ENCODE measurements around the gene PCCA. TPM values are rescaled to one million over a fixed set of nuclear protein-coding genes. Genes with fewer than 3 reads are reported as not detected.
"Not testable (repeated sequence)": the region's sequence is repeated elsewhere in the genome, so short reads cannot be mapped to it uniquely, and the experiment has no call there.

The PCCA gene
- total RNA-seq, 2 donors from 2014 or later: 19.6 to 38.6 TPM

DNA sequence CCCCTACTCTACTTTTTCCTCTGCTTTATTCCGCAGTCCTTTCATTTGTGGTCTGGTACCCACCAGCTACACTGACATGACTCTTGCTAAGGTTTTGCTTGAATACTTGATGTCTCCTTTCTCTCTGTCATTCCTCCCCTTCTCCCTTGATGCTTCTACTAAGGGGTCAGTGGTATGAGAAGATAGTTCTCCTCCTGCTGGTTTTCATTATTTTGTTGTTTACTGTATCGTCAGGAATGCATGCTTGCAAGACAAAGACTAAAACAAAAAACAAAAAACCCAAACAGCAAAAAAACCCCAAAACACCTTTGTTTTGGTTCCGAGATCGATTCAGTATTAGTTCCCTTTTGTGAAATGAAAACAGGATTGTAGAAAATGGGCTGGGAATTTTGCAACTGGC is 59.5 kb downstream of the PCCA start:
- DNase-seq (ENCODE audit: low spot score): no peak
- TF ChIP-seq, protein P1, sequence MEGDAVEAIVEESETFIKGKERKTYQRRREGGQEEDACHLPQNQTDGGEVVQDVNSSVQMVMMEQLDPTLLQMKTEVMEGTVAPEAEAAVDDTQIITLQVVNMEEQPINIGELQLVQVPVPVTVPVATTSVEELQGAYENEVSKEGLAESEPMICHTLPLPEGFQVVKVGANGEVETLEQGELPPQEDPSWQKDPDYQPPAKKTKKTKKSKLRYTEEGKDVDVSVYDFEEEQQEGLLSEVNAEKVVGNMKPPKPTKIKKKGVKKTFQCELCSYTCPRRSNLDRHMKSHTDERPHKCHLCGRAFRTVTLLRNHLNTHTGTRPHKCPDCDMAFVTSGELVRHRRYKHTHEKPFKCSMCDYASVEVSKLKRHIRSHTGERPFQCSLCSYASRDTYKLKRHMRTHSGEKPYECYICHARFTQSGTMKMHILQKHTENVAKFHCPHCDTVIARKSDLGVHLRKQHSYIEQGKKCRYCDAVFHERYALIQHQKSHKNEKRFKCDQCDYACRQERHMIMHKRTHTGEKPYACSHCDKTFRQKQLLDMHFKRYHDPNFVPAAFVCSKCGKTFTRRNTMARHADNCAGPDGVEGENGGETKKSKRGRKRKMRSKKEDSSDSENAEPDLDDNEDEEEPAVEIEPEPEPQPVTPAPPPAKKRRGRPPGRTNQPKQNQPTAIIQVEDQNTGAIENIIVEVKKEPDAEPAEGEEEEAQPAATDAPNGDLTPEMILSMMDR (IDR thresholded peaks at IDR 0.05): no peak
- Histone ChIP-seq H3K27ac (no peak overlapping the region), H3K36me3 (peaks cover 6% of the 10 kb centered on the region), H3K9me3 (peaks cover 0 to 7% of the 10 kb centered on the region in 2 donors), H3K27me3 (no peaks in the 10 kb centered on the region), H3K4me3 (no peak overlapping the region), H3K4me1 (no peaks in the 10 kb centered on the region)

DNA sequence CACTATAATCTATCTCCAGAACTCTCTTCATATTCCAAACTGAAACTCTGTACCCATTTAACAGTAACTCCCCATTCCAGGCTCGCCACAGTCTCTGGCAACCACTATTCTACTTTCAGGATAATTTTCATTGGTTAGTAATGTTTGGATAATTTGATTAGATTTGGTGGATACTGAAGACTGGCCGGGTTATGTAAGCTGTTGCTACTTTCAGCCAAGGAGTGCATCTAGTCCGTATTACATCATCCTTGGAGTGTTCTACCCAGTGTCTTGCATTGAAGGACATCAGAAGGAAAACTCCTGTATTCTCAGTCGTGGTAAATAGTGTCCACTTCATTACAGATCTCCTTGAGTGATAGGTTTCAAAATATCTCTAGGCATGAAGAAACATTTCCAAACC is 60.5 kb downstream of the PCCA start:
- no peaks in the 10 kb centered on the region for H3K27me3 ChIP-seq
- no peak overlapping the region for H3K4me3 ChIP-seq
- TF ChIP-seq, protein P1 (IDR thresholded peaks at IDR 0.05): no peak
- no peak for DNase-seq (ENCODE audit: low spot score)
- H3K36me3 ChIP-seq: peaks cover 6% of the 10 kb centered on the region
- H3K9me3 ChIP-seq: peaks cover 0 to 7% of the 10 kb centered on the region in 2 donors
- H3K4me1 ChIP-seq: no peaks in the 10 kb centered on the region
- H3K27ac ChIP-seq: no peak overlapping the region

DNA sequence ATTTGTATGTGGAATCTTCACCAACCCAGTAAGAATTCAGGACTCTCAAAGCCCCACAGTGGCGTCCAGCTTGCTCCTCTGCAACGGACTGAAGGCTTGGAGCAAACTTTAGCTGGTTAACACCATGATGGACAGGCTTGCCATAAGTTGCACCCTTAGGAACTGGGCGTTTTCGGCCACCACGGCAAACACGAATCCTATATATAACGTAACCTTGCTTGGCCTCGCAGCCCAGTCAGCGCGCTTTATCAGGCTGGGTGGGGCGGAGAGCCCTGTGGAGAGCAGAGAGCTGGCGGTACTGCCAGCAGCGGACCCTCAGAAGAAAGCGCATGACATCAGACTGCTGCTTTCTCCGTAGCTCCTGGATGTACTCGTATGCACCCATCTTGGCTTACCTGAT is 61.8 kb downstream of the PCCA start:
- H3K4me1 ChIP-seq; H3K36me3 ChIP-seq; H3K27ac ChIP-seq; DNase-seq (ENCODE audit: low spot score); H3K9me3 ChIP-seq; H3K4me3 ChIP-seq; H3K27me3 ChIP-seq: not testable (repeated sequence)

DNA sequence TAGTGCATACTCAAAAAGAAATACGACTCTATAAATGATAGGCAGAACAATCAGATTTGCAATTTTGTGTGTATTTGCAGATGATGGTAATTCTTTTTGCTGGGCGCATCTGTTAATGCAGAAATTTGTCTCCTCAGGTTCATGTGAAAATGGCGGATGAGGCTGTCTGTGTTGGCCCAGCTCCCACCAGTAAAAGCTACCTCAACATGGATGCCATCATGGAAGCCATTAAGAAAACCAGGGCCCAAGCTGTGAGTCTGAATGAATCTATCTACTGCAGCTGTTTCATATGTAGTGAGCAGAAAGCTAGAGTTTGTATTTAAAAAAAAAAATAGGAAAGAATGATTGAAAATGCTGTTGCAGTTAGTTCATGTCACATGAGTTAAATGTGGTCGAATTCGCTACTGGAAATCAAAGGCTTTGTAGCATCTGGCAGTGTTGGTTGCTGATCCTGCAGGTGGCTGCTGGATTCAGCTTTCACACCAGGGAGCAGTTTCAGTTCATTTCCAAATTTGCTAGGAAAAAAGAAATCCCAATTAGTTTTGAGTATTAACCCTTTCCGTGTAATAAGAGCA is 66.0 kb downstream of the PCCA start:
- Histone ChIP-seq H3K27ac (no peak overlapping the region), H3K27me3 (no peaks in the 10 kb centered on the region), H3K4me3 (no peak overlapping the region), H3K4me1 (no peaks in the 10 kb centered on the region), H3K9me3 (no peaks in the 10 kb centered on the region), H3K36me3 (peaks cover 4% of the 10 kb centered on the region)
- TF ChIP-seq, protein P1 (IDR thresholded peaks at IDR 0.05): no peak
- DNase-seq (ENCODE audit: low spot score): no peak

DNA sequence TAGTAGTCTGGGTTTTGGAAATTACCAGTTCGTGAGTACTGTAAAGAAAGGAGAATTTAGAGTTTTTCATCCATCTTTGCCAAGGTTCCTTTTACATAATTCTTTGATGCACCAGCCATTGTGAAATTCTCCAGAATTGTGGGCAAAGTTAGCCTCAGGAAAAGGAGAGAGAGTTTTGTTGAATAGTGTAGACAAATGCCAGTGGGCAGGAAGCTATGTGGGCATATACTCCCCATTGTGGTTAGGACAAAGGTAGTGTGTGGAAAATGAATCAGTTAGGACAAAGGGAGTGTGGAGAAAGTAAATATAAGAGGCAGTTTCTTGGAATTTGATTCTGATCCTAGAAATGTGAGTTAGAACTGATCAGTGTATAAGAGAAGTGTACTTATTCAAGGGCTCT is 67.9 kb downstream of the PCCA start:
- TF ChIP-seq, protein P1 (IDR thresholded peaks at IDR 0.05): no peak
- Histone ChIP-seq H3K36me3 (peaks cover 4% of the 10 kb centered on the region), H3K27ac (no peak overlapping the region), H3K9me3 (no peaks in the 10 kb centered on the region), H3K27me3 (no peaks in the 10 kb centered on the region), H3K4me3 (no peak overlapping the region), H3K4me1 (no peaks in the 10 kb centered on the region)
- DNase-seq (ENCODE audit: low spot score): no peak

DNA sequence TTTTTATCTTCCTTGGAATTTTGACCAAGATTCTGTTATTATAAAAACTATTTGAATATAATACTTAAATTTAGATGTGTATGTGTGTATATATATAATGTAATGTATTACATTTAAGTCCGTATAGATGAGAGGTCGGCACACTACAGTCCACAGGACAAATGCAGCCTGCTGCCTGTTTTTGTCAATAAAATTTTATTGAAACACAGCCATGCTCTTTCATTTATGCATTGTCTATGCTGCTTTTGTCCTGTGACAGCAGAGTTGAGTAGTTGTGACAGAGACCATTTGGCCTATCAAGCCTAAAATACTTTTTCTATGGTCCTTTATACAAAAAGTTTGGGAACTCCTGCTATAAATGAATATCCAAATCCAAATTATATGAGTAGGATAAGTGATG is 69.7 kb downstream of the PCCA start:
- TF ChIP-seq, protein P1 (IDR thresholded peaks at IDR 0.05): no peak
- Histone ChIP-seq H3K36me3 (peaks cover 4% of the 10 kb centered on the region), H3K4me3 (no peak overlapping the region), H3K27ac (no peak overlapping the region), H3K27me3 (no peaks in the 10 kb centered on the region), H3K4me1 (no peaks in the 10 kb centered on the region), H3K9me3 (no peaks in the 10 kb centered on the region)
- no peak for DNase-seq (ENCODE audit: low spot score)
